ENCODE measurements around the gene IFI27. TPM values are rescaled to one million over a fixed set of nuclear protein-coding genes. Genes with fewer than 3 reads are reported as not detected.

The IFI27 gene
- total and polyA plus RNA-seq, 2 experiments from 2014 or later, result 1.8 to 6.7 TPM

GRCh38 chr14:94143239-94143638 lies 32.7 kb downstream of the IFI27 start:
- no peak overlapping the region for H3K27ac ChIP-seq
- H3K9me3 ChIP-seq (ENCODE audit: low read depth), result no peaks in the 10 kb centered on the region
- H4K20me1 ChIP-seq (ENCODE audit: insufficient read depth, poor library complexity, severe bottlenecking), result no peaks in the 10 kb centered on the region
- H3K79me2 ChIP-seq, result no peaks in the 10 kb centered on the region
- H3K4me3 ChIP-seq, result no peak overlapping the region
- H3K27me3 ChIP-seq, result no peaks in the 10 kb centered on the region
- no peak overlapping the region for H3K4me2 ChIP-seq
- WGBS (ENCODE audit: low lambda C conversion rate, missing lambda C conversion rate), result 66% methylated on average over 3 of the region's 3 CpGs
- H3K4me1 ChIP-seq (ENCODE audit: insufficient read depth), result no peaks in the 10 kb centered on the region
- DNase-seq (ENCODE audit: low spot score), result no peak
- no peak overlapping the region for H2AFZ ChIP-seq
- H3K36me3 ChIP-seq (replicated peaks; ENCODE audit: insufficient read depth, low read depth), result no peaks in the 10 kb centered on the region
- no peaks in the 10 kb centered on the region for H3K9me2 ChIP-seq (replicated peaks; ENCODE audit: insufficient read depth)
- TF ChIP-seq CTCF (IDR thresholded peaks at IDR 0.05; ENCODE audit: poor library complexity) (peak; percentile 15), EZH2 (IDR thresholded peaks at IDR 0.05; ENCODE audit: borderline replicate concordance) (no peak)

DNA sequence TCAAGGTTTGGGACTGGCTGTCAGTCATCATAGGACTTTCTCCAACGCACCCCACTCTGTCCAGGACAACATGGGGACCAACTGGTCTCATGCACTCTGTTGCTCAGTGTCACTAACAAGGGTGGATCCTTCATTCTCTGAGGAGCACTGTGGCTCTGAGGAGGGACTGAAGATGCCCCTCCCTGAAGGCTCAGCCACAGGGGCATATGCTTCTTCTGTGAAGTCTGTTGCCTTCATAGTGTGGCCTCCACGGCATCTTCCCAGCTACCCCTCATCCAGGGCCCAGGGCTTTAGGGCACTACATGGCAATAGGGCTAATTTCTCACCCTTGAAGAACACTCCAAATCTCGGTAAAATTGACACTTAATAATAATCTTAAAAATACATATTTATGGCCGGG lies 33.2 kb downstream of the IFI27 start:
- Histone ChIP-seq H3K4me3 (no peak overlapping the region), H3K9me3 (ENCODE audit: low read depth) (no peaks in the 10 kb centered on the region), H4K20me1 (ENCODE audit: insufficient read depth, poor library complexity, severe bottlenecking) (no peaks in the 10 kb centered on the region), H2AFZ (no peak overlapping the region), H3K4me1 (ENCODE audit: insufficient read depth) (no peaks in the 10 kb centered on the region), H3K9me2 (replicated peaks; ENCODE audit: insufficient read depth) (no peaks in the 10 kb centered on the region), H3K27me3 (no peaks in the 10 kb centered on the region), H3K4me2 (no peak overlapping the region), H3K79me2 (no peaks in the 10 kb centered on the region), H3K36me3 (replicated peaks; ENCODE audit: insufficient read depth, low read depth) (no peaks in the 10 kb centered on the region), H3K27ac (no peak overlapping the region)
- 91% methylated on average over 4 of the region's 4 CpGs for WGBS (ENCODE audit: low lambda C conversion rate, missing lambda C conversion rate)
- no peak for TF ChIP-seq CTCF (IDR thresholded peaks at IDR 0.05; ENCODE audit: poor library complexity)
- no peak for TF ChIP-seq EZH2 (IDR thresholded peaks at IDR 0.05; ENCODE audit: borderline replicate concordance)
- TF ChIP-seq EZH2phosphoT487 (IDR thresholded peaks at IDR 0.05; ENCODE audit: low read depth, severe bottlenecking, unreplicated experiment), result no peak
- no peak for DNase-seq (ENCODE audit: low spot score)

DNA sequence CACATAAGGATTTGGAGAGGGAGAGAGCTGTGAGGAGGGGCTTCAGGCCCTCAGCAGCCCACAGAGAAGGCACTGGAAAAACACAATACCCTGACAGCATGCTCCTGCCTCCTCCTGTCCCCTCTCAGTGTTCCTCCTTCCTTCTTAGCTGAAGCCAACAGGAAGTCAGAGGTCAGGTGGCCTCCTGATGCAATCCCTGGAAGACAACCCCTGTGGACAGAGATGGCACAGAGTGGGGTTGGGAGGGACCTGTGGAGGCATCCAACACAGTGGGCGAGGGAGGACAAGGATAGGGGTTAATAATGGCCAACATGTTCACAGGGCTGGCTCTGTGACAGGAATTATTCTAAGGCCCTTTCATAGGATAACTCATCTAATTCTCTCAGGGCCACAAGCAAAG lies 34.2 kb downstream of the IFI27 start:
- no peaks in the 10 kb centered on the region for H3K27me3 ChIP-seq
- H4K20me1 ChIP-seq (ENCODE audit: insufficient read depth, poor library complexity, severe bottlenecking), result no peaks in the 10 kb centered on the region
- H3K9me3 ChIP-seq (ENCODE audit: low read depth), result no peaks in the 10 kb centered on the region
- H3K4me1 ChIP-seq (ENCODE audit: insufficient read depth), result no peaks in the 10 kb centered on the region
- no peaks in the 10 kb centered on the region for H3K36me3 ChIP-seq (replicated peaks; ENCODE audit: insufficient read depth, low read depth)
- H3K27ac ChIP-seq, result no peak overlapping the region
- no peak overlapping the region for H3K4me3 ChIP-seq
- H3K9me2 ChIP-seq (replicated peaks; ENCODE audit: insufficient read depth), result no peaks in the 10 kb centered on the region
- H3K4me2 ChIP-seq, result no peak overlapping the region
- no peak overlapping the region for H2AFZ ChIP-seq
- DNase-seq (ENCODE audit: low spot score), result no peak
- TF ChIP-seq EZH2 (IDR thresholded peaks at IDR 0.05; ENCODE audit: borderline replicate concordance) (no peak), CTCF (IDR thresholded peaks at IDR 0.05; ENCODE audit: poor library complexity) (no peak), EZH2phosphoT487 (IDR thresholded peaks at IDR 0.05; ENCODE audit: low read depth, severe bottlenecking, unreplicated experiment) (no peak)
- no peaks in the 10 kb centered on the region for H3K79me2 ChIP-seq
- WGBS (ENCODE audit: low lambda C conversion rate, missing lambda C conversion rate), result 81% methylated on average over 1 of the region's 1 CpG

Measured in hepatocyte (in vitro differentiated cells).